ENCODE results near the gene EPHA7.

Gene EPHA7

DNA sequence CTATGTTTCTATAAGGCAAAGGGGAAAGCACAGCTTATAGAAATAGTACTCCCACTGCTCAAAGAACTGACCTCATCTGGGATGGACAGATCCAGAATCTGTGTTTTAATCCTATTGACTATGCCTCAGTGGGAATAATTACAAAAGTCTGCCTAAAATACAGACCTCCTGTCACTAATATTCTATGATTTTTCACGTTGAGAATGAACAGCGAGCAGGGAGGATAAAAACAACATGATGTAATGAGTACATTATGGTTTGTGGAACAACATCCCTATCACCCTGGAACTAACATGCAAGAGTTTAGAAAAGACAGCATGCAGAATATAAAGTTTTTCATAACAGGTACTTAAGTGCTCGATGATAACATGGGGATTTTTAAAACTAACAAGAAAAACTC lies 53.9 kb downstream of the EPHA7 start:
- TF ChIP-seq, protein P1, sequence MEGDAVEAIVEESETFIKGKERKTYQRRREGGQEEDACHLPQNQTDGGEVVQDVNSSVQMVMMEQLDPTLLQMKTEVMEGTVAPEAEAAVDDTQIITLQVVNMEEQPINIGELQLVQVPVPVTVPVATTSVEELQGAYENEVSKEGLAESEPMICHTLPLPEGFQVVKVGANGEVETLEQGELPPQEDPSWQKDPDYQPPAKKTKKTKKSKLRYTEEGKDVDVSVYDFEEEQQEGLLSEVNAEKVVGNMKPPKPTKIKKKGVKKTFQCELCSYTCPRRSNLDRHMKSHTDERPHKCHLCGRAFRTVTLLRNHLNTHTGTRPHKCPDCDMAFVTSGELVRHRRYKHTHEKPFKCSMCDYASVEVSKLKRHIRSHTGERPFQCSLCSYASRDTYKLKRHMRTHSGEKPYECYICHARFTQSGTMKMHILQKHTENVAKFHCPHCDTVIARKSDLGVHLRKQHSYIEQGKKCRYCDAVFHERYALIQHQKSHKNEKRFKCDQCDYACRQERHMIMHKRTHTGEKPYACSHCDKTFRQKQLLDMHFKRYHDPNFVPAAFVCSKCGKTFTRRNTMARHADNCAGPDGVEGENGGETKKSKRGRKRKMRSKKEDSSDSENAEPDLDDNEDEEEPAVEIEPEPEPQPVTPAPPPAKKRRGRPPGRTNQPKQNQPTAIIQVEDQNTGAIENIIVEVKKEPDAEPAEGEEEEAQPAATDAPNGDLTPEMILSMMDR (IDR thresholded peaks at IDR 0.05; ENCODE audit: insufficient read depth, low read length, missing control alignments) = no peak
- POLR2A ChIA-PET = no interaction called here
- H3K4me3 ChIP-seq (ENCODE audit: low read depth, low read length) = no peak overlapping the region
- CTCF ChIA-PET = no interaction called here
- DNase-seq (ENCODE audit: low read depth, low spot score) = no peak

DNA sequence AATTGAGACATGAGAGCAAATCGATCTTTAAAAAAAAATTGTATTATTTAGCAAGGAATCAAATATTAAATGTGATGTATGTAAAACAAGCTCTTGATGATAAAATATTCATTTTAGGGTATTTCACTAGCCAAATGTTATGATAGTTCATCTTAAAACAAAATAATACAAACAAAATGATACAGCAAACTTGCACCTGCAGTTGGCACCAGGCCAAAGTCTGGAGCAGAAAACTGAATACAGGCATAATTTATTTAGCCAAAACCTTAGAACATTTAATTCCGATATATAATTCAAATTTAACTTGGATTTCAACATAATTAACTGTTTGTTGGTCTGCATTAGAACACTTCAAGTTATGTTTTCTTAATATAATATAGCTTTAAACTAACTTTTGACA lies 60.9 kb downstream of the EPHA7 start:
- H3K4me3 ChIP-seq (ENCODE audit: low read depth, low read length) = no peak overlapping the region
- TF ChIP-seq, protein P1 (IDR thresholded peaks at IDR 0.05; ENCODE audit: insufficient read depth, low read length, missing control alignments) = no peak
- DNase-seq (ENCODE audit: low read depth, low spot score) = no peak
- ChIA-PET POLR2A (no interaction called here), CTCF (no interaction called here)

DNA sequence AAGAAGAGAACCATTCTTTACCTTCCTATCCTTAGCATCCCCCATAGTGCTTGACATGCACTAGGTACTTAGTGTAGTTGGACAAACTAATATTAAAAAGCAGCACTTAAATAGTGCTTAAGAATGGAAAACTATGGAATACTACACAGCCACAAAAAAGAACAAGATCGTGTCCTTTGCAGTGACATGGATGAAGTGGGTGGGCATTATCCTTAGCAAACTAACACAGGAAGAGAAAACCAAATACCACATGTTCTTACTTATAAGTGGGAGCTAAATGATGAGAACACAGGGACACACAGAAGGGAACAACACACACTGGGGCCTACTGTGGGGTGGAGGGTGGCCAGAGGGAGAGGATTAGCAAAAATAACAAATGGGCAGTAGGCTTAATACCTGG lies 66.8 kb downstream of the EPHA7 start:
- CTCF ChIA-PET = no interaction called here
- no peak for DNase-seq (ENCODE audit: low read depth, low spot score)
- TF ChIP-seq, protein P1 (IDR thresholded peaks at IDR 0.05; ENCODE audit: insufficient read depth, low read length, missing control alignments) = no peak
- POLR2A ChIA-PET = no interaction called here
- H3K4me3 ChIP-seq (ENCODE audit: low read depth, low read length) = no peak overlapping the region

DNA sequence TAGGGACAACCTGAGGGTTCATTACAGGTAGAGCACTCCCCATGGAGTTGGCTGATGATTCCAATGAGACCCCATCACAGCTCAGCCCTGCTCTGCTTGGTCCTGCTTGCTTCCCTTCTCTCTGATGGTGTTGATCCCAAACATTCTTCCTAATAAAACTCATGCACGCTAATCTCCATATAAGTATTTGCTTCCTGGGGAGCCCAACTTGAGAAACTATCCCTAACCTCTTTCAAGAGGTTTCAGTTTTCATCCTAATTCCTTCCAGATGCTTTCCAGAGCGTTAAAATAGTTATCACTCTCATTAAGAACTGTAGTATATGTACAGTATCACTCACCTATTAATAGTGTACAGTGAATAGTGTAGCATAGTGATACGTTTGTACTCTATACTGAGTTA lies 68.1 kb downstream of the EPHA7 start:
- no peak for DNase-seq (ENCODE audit: low read depth, low spot score)
- ChIA-PET POLR2A (no interaction called here), CTCF (no interaction called here)
- H3K4me3 ChIP-seq (ENCODE audit: low read depth, low read length) = no peak overlapping the region
- TF ChIP-seq, protein P1 (IDR thresholded peaks at IDR 0.05; ENCODE audit: insufficient read depth, low read length, missing control alignments) = no peak

DNA sequence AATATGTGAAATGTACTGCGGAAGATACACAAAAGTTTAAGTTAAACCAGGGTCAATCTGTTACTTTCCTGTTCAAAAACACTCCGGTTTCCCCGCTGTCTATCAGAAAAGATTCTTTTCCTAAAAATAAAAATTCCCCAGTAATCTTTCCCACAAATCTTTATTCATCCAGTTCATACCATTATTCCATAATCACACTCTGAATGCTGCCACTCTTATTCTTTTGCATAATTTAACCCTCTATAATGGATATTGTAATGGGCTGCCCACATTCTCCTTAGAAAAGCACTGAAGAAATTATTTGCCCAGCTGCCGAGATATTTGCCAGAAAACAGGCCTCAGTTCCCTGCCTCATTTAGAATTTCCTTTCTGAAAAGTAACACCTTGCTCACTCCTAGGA lies 68.6 kb downstream of the EPHA7 start:
- CTCF ChIA-PET = no interaction called here
- TF ChIP-seq, protein P1 (IDR thresholded peaks at IDR 0.05; ENCODE audit: insufficient read depth, low read length, missing control alignments) = no peak
- H3K4me3 ChIP-seq (ENCODE audit: low read depth, low read length) = no peak overlapping the region
- POLR2A ChIA-PET = no interaction called here
- DNase-seq (ENCODE audit: low read depth, low spot score) = no peak

DNA sequence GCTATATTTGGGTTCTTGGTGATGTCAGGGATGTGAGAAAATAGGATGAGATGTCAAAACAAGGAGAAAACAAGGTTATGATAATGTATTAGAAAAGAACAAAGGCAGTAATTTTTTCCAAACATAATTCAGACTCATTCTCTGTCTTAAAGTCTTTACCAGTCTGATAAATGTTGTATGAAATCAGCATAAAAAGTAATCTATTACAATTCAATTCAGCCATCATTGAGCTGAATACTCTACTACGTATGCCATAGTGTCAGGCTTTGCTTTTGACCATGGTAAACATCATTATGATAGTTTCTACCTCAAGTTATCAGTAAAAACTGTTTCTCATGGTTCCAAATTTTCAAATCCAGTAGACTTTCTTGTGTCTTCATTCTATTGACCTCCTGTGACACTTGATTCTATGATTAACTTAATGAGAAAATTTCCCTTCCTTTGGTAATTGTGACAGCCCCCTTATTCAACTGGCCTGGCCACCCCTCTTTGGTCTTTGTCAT lies 75.0 kb downstream of the EPHA7 start:
- ChIA-PET CTCF (no interaction called here), POLR2A (no interaction called here)
- no peak overlapping the region for H3K4me3 ChIP-seq (ENCODE audit: low read depth, low read length)
- no peak for DNase-seq (ENCODE audit: low read depth, low spot score)
- TF ChIP-seq, protein P1 (IDR thresholded peaks at IDR 0.05; ENCODE audit: insufficient read depth, low read length, missing control alignments) = no peak
